HG03108 (cell line): Measurements from ENCODE around the gene LLPH.

Source experiments
- ATAC-seq: cut with Tn5 transposase; IDR thresholded peaks from one replicate; pipeline ENCODE4 v1.9.1; 2021; ENCODE audit warnings: moderate library complexity; ENCODE audit not compliant: unreplicated experiment

LLPH gene

DNA sequence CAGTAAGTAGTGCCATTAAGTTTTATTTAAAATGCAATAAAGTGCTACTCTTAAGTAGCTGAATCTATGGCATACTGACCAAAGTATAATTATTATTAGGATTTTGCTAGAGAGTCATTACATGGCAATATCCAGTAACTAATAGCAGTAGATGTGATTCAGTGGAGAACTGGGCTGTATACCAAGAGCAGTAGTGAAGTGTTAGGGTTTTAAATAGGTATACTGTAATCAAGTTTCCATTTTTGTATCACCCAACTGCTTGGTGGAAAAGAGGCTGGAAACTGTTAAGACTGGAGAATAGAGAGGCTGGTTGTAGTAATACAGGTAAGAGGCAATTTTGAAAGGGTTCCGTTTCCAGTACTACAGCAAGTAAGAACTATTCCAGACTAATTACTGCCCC lies 13.3 kb upstream of the LLPH start:
- ATAC-seq: no peak

DNA sequence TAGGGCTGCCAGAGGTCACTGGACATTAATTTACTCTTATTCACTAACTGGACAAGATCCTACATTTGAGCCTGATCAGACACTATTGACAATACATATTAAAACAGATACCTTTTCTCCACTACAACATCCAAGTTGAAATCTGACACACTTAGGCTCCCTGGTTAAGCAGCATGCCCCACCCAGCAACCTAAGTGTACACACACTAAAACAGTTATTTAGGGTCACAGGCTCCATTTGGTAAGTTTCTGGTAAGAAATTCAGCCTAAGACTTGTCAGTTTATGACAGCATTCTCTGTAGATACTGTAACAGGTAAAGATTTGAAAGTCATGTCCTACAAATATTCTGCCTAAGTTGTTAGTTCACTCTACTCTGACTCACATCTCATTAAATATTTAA lies 12.3 kb upstream of the LLPH start:
- no peak for ATAC-seq

DNA sequence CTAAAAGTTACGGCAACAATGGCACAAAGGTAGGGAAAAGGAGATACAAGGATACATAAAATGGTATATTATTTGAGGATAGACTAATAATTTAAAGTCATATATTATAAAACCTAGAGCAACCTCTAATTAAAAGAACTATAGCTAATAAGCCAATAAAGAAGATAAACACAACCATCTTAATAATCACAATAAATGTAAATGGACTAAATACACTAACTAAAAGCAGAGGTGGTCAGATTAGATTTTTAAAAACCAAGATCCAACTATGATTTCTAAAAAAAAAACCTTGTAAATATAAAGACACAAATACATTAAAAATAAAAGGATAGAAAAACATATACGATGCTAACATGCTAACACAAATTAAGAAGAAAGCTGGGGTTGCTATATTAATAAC lies 10.7 kb upstream of the LLPH start:
- no peak for ATAC-seq

DNA sequence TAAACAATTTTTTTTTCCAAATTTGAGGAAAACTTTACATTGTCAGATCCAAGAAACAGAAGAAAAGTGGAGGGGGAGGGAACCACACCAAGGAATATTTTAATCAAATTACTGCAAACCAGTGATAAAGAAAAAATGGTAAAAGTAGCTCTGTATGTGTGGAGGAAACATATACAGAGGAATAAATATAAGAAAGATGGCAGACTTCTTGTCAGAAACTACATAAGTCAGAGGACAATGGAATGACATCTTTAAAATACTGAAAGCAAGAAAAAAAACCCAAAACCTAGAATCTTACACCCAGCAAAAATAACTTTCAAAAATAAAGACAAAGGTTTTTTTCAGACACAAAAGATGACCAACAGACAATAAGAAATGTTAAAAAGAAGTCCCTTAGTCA lies 10.2 kb upstream of the LLPH start:
- ATAC-seq: no peak

DNA sequence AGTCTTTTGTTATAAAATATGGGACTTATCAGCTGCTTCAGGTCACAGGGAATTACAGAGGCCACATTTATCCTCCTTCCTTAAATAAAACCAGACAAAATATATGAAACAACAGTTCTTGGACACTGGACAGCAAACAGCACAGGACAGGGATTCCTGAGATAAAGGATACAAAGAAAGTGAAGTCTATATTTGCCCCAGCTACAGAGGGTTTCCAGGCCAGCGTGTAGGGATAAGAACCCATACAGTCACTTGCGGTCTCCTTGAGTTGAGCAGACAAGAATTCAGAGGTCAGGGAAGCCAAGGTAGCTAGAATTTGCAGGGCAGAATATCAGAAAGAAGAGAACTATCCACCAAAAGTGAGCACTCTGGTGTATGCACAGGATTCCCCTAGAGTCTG lies 8.8 kb upstream of the LLPH start:
- ATAC-seq: no peak

DNA sequence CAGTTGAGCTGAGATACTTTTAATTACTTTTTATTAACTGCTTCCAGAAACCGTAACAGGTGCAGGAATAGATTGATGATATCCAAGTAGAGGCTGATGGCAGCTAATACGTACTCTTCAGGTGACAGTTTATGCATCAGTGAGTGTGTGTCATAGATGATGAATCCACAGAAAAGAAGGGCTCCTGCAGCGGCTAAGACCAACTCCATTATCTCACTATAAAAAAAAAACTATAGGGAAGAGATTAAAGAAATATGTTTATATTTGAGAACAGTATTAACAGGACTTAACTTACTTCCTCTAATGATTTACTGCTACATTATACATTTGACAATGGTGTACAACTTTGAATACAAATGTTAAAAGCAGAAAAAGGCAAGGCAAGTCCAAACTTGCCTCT lies 7.4 kb upstream of the LLPH start:
- no peak for ATAC-seq

DNA sequence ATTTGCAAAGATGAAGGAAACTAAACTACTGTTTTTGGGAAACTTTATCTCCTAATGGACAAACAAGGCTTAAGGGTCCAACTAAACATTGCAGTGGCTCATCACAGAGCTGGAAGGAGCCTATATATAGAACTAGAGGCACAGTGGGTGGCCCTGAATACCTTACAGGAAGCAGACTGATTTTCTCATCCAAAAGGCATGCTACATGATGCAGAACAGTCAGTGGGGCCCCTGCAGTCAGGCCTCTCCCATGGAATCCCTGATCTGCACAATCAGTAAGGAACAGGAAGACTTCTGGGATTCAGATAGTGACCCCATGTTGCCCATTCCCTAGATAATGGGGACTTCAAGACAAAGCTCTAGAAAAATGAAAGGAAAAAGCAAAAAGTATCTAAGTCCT lies 1.9 kb upstream of the LLPH start:
- no peak for ATAC-seq

DNA sequence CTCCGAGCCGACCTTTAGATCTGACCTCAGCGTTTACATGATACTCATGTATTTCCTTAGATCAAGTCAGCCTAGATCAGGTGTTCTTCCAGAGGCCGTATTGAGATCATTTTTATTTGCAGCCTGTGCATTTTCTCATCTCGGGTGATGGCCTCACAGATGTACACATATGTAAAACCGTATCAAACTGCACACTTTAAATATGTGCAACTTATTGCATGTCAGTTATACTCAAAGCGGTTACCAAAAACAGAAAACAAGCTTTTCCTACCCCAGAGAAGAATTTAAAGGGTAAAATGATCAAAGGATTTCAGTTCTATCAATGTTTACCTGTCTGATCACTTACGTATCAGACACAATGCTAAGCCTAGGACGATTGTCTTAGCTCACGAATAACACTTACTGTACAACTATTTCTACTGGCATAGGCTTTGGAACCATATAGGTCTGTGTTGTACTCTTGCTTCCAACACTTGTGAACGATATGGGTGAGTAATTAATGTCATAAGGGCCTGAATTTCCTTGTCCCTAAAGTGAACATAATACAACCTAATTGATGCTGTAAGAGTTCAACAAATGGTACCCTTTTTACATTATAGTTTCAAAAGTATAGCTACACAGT lies 628 bp upstream of the LLPH start:
- no peak for ATAC-seq

DNA sequence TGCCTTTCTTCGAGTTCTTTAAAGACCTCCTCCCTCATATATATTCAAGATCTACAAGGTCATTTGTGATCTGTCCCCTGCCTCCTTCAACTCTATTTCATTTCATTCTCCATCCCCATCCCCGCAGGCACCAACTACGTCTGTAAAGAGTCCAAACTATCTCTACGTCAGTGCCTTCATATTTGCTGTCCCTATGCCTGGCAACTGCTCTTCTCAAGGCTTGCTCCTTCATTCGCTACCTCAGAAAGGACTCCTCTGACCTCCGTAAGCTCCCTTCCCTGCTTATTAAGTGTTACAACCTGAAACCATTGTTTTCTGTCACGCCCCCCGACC lies 650 bp downstream of the LLPH start:
- ATAC-seq: no peak

DNA sequence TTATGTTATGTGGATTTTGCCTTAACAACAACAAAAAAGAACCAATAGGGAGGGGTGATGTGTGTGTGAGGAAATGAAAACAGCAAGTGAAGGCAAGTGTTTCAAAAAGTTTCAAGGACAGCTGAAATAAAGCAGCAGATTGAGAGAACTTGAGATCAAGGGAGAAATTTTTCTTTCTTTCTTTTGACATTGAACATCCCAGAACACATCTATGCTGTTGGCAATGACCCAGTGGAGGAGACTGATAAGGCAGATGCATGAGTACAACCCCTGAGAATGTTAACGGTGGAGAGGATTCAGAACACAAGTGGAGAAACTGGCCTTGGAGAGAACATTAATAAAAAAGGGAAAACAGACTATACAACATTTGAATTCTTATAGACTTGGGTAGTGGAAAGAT lies 2.9 kb downstream of the LLPH start:
- ATAC-seq: no peak

DNA sequence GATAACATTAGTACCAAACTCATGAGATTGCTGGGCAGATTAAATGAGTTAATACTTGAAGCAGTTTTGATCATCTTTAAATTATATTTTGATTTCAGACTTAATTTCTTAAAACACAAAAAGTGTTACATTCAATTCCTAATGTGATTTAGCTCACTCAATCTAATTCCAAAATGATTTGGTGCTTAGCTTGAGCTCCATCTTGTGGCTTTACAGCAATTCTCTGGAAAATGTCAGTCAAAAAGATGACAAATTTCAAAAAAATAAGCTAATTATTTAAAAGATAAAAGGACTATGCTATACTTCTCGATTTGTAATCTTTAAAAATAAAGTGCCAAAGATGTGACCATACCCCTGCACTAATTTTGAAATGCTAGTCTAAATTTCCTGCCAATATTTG lies 10.1 kb downstream of the LLPH start:
- ATAC-seq: no peak

DNA sequence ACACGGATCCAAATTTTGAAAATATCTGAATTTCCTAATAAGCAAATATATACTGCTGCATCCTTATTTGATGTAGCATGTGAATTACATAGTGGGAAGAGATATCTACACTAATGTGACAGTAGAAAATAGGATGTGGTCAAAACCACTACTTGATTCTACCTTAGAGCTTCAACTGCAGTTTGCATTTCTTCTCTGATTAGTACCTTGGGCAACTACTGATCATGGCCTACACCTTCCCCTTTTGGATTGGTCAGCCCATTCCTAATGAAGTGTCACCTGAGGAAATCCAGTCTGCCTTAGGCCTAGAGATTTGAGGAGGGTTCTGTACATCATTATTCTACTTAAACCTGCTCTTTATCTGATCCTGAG lies 10.7 kb downstream of the LLPH start:
- ATAC-seq: peak; percentile 65

DNA sequence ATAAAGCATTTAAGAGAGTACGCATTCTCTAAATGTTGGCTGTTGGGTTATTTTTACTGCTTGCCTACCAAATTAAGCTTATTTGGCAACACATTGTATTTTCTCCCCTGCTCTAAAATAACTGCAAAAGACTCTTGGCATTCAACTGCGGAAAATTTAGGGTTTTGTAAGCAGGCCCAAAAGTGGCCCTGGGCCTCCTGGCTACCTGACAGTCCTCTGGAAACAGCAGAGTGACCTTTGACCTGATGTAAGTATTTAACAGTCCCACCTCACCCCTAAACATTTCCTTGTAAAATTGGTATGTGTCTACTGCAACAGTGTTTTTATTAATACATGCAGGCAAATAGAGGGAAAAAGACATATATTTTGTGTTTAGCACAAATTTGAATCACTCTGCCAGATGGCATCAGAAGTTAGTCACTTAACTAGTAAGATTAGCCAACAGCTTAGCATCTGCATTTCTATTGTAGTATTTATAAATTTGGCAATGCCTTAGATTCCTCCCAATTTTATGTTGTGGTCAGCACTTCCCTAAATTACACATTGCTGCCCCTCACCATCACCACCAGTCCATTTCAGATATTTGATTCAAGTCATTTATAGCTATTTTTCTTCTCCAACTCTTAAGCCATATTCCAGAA lies 11.2 kb downstream of the LLPH start:
- ATAC-seq: no peak

DNA sequence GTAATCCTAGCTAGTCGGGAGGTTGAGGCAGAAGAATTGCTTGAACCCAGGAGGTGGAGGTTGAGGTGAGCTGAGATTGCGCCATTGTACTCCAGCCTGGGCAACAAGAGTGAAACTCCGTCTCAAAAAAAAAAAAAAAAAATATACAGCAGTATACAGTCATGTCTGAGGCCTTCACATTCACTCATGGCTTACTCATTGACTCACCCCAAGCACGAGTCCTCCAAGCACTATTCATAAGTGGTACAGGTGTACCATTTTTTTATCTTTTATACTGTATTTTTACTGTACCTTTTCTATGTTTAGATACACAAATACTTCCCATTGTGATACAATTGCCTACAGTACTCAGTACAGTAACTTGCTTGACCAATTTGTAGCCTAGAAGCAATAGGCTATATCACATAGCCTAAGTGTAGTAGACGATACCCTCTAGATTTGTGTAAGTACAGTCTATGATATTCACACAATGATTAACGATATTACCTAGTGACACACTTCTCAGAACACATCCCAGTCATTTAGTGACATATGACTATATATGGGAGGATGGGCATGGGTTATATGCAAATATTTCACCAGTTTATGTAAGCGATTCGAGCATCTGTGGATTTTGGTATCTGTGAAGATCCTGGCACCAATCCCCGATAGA lies 12.2 kb downstream of the LLPH start:
- ATAC-seq: no peak

DNA sequence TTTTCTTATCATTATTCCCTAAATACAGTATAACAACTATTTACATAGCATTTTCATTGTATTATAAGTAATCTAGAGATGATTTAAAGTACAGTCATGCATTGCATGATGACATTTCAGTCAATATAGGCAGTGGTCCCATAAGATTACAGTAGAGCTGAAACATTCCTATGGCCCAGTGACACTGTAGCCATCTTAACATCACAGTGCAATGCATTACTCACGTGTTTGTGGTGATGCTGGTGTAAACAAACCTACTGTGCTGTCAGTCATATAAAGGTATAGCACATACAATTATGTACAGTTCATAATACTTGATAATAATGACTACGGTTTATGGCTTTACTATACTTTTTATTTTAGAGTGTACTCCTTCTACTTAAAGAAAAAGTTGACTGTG lies 13.3 kb downstream of the LLPH start:
- no peak for ATAC-seq

DNA sequence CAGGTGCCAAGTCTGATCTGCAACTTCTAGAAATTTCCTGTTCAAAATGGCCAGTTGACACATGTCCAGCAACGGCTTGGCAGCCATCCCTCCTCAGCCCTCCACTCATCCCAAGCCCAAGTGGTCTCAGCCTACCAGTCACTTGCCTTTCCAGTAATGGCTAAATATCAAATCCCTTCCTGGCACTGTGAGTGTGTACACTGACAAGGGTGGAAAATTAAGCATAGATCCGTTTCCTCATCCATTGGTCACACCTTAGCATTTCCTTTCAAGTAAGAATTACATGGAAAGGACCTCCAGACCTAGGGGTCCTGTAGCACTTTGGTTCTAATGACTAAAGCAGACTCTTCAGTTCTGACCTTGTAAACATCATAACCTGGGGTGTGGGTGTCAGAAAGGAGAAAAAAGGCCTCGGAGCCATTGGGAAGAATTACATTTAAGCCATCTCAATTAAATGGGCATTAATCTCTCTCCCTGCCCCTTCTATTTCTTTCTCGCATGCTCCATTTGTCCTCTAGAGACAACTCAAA lies 15.4 kb downstream of the LLPH start:
- ATAC-seq: no peak

DNA sequence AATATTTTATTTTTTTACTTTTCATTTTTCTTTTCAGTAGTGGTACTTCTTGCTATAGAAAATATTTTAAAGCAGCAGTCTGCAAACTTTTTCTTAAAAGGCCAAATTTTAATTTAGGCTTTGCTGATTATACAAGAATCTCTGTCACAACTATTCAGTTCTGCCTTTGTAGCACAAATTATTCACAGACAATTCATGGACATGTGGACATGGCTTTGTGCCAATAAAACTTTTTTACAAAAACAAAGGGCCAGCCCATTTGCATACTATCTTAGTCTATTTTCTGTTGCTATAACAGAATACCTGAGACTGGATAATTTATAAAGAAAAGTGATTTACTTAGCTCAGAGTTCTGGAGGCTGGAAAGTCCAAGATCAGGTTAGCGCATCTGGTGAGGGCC lies 17.1 kb downstream of the LLPH start:
- no peak for ATAC-seq

DNA sequence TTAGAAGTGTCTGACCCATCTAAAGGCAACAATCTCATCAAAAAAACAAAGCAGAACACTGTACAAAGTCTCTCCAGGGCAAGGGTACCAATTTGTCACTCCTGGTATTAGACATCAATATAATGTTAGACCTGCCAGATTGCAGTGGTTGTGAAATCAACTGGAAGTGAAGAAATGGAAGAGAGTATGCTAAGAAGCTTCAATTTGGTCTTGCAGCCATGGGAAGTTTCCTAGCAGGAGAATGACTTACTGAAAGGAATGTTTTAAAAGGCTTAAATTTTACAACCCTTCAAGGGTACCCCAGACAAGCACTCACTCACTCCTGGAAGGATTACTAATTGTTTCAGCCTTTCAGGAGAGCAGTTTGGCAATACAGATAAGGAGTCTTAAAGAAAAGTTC lies 18.9 kb downstream of the LLPH start:
- no peak for ATAC-seq

DNA sequence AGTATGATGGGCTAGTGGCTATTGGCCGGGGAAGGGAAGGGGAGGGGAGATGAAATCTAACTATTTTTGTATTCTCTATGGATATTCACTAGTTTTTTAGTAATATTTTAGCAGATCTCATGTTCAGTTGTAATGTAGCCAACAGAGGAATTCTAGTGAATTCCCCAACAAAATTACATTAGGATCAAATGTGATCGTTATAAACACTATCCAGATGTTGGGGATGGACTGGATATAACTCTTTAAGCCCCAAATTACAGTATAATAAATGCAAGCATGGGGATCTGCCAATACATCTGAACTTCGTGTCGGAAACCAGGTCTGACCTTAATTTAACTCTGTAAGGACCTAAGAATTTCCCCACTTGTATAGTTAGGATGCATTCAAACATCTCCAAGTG lies 21.5 kb downstream of the LLPH start:
- no peak for ATAC-seq

DNA sequence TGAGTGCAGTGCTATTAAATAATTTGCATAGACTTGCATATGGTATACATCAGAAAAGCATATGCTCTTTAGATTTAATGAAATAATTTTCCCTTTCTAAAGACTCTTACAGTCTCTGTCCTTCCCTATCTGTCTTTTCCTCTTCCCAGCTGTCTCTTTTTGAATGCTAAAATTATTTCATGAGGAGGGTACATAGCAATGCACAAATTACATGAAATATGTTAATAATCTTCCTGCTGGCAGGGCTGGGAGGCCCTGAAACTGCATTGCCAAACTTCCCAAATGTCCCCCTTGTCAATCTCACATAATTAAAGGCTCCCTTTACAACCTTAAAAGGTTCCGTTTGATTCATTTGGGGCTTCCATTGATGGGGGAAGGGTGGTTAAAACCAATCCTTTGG lies 22.2 kb downstream of the LLPH start:
- ATAC-seq: no peak

DNA sequence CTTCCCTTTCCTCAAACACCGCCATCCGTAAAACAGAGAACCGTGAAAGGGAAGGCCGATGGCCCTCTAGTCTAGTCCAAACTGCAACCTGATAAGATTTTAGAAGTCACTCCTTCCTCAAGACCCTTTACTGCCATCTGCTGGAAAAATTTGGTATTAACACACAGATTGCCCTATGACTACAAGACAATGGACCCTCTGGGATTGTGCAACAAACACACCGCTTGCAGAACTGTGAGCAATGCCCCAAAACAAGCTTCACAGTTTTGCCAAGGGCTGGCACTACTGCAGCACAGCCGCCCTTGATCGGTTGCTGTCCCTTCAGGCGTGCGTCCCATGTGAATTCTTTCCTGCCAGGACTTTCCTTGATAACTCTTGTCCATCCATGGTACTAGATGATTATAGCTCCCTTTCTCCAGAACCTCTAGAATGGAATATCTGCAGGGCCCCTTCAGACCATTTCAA lies 23.1 kb downstream of the LLPH start:
- ATAC-seq: peak; percentile 84
